CD8-positive, alpha-beta memory T cell (primary cell): Measurements from ENCODE around the gene TBCE. TPM values are rescaled to one million over a fixed set of nuclear protein-coding genes. Genes with fewer than 3 reads are reported as not detected.
"Not testable (repeated sequence)": the region's sequence is repeated elsewhere in the genome, so short reads cannot be mapped to it uniquely, and the experiment has no call there.

Source experiments
- CTCF ChIA-PET: fragments of 350-600 bp; sonication (Branson Sonifier 250); formaldehyde crosslinking; loops from one replicate; lab custom pipeline; 2021; ENCODE audit warnings: antibody characterized with exemption; lab: Charles Lee
- POLR2A ChIA-PET: fragments of 350-600 bp; sonication (Branson Sonifier 250); formaldehyde crosslinking; loops from one replicate; lab custom pipeline; 2021; ENCODE audit warnings: antibody characterized with exemption; lab: Charles Lee
- DNase-seq, 5 donors: peaks; one replicate each; pipeline versions ENCODE4 v3.0.0 to v3.0.0-alpha.2; 2020 to 2022; ENCODE audit warnings: mixed read lengths in 1 of 5
- H3K27ac ChIP-seq: one replicate; pipeline ENCODE4 v1.7.0; 2013; ENCODE audit warnings: low read depth, mild to moderate bottlenecking, low read length, moderate library complexity
- H3K27me3 ChIP-seq: 2 replicates; pipeline ENCODE4 v1.7.0; 2013; ENCODE audit warnings: low read length, mild to moderate bottlenecking; ENCODE audit not compliant: insufficient read depth, poor library complexity, severe bottlenecking
- H3K36me3 ChIP-seq: 2 replicates; pipeline ENCODE4 v1.7.0; 2013; ENCODE audit warnings: mild to moderate bottlenecking, low read length, moderate library complexity; ENCODE audit not compliant: insufficient read depth
- H3K4me1 ChIP-seq: 2 replicates; pipeline ENCODE4 v1.7.0; 2013; ENCODE audit warnings: mild to moderate bottlenecking, low read length, moderate library complexity; ENCODE audit not compliant: insufficient read depth
- H3K4me3 ChIP-seq: 2 replicates; pipeline ENCODE4 v1.7.0; 2013; ENCODE audit warnings: mild to moderate bottlenecking, low read length
- H3K9me3 ChIP-seq: 2 replicates; pipeline ENCODE4 v1.7.0; 2013; ENCODE audit warnings: mild to moderate bottlenecking, low read length
- H3K27ac Mint-ChIP-seq, 8 donors: one replicate each; pipeline ENCODE4 v1.8.0; 2020 to 2021; ENCODE audit warnings: mixed read lengths in 8 of 8, mild to moderate bottlenecking in 6 of 8, inconsistent platforms in 3 of 8, moderate library complexity in 3 of 8
- H3K27me3 Mint-ChIP-seq, 2 donors: one replicate each; pipeline ENCODE4 v1.8.0; 2020 to 2021; ENCODE audit warnings: mixed read lengths in 2 of 2, mild to moderate bottlenecking in 1 of 2, moderate library complexity in 1 of 2
- H3K36me3 Mint-ChIP-seq, 3 donors: one replicate each; pipeline ENCODE4 v1.8.0; 2020 to 2021; ENCODE audit warnings: mixed read lengths in 3 of 3, inconsistent platforms in 1 of 3, mild to moderate bottlenecking in 1 of 3
- H3K4me1 Mint-ChIP-seq, 3 donors: one replicate each; pipeline ENCODE4 v1.8.0; 2020 to 2021; ENCODE audit warnings: mixed read lengths in 3 of 3, inconsistent platforms in 1 of 3, mild to moderate bottlenecking in 1 of 3
- H3K4me3 Mint-ChIP-seq, 7 donors: one replicate each; pipeline ENCODE4 v1.8.0; 2020 to 2021; ENCODE audit warnings: mixed read lengths in 7 of 7, mild to moderate bottlenecking in 6 of 7, moderate library complexity in 4 of 7, inconsistent platforms in 2 of 7
- H3K9me3 Mint-ChIP-seq, 5 donors: one replicate each; pipeline ENCODE4 v1.8.0; 2020 to 2022; ENCODE audit warnings: mixed read lengths in 5 of 5, mild to moderate bottlenecking in 3 of 5, moderate library complexity in 2 of 5, inconsistent platforms in 1 of 5
- polyA plus RNA-seq: library from polyadenylated mRNA; unstranded; fragments of 300-500 nt; fragmentation: Illumina TruSeq; gene quantifications from one replicate; pipeline ENCODE4 v1.2.3, GENCODE V29; 2021
- total RNA-seq, 2 experiments: library from RNA; stranded (reverse); gene quantifications; one replicate each; pipeline ENCODE4 v1.2.3, GENCODE V29; 2021

TBCE gene
- total and polyA plus RNA-seq, 3 experiments from 2014 or later: 15.5 to 25.7 (median 19.4) TPM

DNA sequence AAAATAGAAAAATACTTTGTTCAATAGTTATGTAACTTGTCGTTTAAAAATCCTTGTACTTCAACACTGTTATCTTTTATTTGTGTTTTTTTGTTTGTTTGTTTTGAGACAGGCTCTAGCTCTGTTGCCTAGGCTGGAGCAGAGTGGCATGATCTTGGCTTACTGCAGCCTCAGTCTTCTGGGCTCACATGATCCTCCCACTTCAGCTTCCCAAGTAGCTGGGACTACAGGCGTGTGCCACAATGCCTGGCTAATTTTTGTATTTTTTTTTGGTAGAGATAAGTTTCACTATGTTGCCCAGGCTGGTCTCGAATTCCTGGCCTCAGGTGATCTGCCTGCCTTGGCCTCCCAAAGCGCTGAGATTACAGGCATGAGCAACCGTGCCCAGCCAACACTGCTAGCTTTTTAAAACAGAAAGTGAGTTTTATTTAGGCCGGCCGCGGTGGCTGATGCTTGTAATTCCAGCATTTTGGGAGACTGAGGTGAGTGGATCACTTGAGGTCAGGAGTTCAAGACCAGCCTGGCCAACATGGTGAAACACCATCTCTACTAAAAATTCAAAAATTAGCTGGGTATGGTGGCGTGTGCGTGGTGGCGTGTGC lies 11.0 kb downstream of the TBCE start:
- H3K27me3 Mint-ChIP-seq, H3K4me3 Mint-ChIP-seq, DNase-seq, POLR2A ChIA-PET, H3K27me3 ChIP-seq, H3K4me1 ChIP-seq, H3K4me3 ChIP-seq, H3K9me3 Mint-ChIP-seq, H3K27ac ChIP-seq, H3K36me3 ChIP-seq, H3K9me3 ChIP-seq: not testable (repeated sequence)
- peak overlapping the region in 2 of 8 donors; percentile 17 to 65 for H3K27ac Mint-ChIP-seq
- peaks cover 11 to 42% (median 16%) of the 10 kb centered on the region in 3 donors for H3K36me3 Mint-ChIP-seq
- peaks cover 9 to 22% (median 11%) of the 10 kb centered on the region in 3 donors for H3K4me1 Mint-ChIP-seq
- CTCF ChIA-PET: interaction anchor here (1.3 kb wide), 1 partner anchor 11 kb away, joined by 4 read pairs; the partner anchor contains the start of gene TBCE

DNA sequence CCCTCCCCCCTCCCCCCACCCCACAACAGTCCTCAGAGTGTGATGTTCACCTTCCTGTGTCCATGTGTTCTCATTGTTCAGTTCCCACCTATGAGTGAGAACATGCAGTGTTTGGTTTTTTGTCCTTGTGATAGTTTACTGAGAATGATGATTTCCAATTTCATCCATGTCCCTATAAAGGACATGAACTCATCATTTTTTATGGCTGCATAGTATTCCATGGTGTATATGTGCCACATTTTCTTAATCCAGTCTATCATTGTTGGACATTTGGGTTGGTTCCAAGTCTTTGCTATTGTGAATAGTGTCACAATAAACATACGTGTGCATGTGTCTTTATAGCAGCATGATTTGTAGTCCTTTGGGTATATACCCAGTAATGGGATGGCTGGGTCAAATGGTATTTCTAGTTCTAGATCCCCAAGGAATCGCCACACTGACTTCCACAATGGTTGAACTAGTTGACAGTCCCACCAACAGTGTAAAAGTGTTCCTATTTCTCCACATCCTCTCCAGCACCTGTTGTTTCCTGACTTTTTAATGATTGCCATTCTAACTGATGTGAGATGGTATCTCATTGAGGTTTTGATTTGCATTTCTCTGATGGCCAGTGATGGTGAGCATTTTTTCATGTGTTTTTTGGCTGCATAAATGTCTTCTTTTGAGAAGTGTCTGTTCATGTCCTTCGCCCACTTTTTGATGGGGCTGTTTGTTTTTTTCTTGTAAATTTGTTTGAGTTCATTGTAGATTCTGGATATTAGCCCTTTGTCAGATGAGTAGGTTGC lies 14.9 kb downstream of the TBCE start:
- H3K36me3 ChIP-seq, H3K4me1 Mint-ChIP-seq, H3K27ac Mint-ChIP-seq, H3K27me3 Mint-ChIP-seq, H3K4me3 Mint-ChIP-seq, H3K4me1 ChIP-seq, H3K27ac ChIP-seq, H3K4me3 ChIP-seq, H3K27me3 ChIP-seq, DNase-seq, POLR2A ChIA-PET, H3K9me3 Mint-ChIP-seq, H3K9me3 ChIP-seq, CTCF ChIA-PET: not testable (repeated sequence)
- H3K36me3 Mint-ChIP-seq: peaks cover 11 to 37% (median 11%) of the 10 kb centered on the region in 3 donors

DNA sequence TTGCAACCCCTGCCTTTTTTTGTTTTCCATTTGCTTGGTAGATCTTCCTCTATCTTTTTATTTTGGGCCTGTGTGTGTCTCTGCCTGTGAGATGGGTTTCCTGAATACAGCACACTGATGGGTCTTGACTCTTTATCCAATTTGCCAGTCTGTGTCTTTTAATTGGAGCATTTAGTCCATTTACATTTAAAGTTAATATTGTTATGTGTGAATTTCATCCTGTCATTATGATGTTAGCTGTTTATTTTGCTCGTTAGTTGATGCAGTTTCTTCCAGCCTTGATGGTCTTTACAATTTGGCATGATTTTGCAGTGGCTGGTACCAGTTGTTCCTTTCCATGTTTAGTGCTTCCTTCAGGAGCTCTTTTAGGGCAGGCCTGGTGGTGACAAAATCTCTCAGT lies 18.4 kb downstream of the TBCE start:
- H3K9me3 Mint-ChIP-seq: peaks cover 3 to 11% (median 7%) of the 10 kb centered on the region in 5 donors
- CTCF ChIA-PET, H3K4me1 ChIP-seq, DNase-seq, H3K27ac ChIP-seq, H3K36me3 ChIP-seq, H3K27me3 ChIP-seq, POLR2A ChIA-PET, H3K27ac Mint-ChIP-seq, H3K9me3 ChIP-seq, H3K4me3 Mint-ChIP-seq, H3K27me3 Mint-ChIP-seq, H3K4me1 Mint-ChIP-seq, H3K4me3 ChIP-seq: not testable (repeated sequence)
- peaks cover 10 to 25% (median 16%) of the 10 kb centered on the region in 3 donors for H3K36me3 Mint-ChIP-seq

DNA sequence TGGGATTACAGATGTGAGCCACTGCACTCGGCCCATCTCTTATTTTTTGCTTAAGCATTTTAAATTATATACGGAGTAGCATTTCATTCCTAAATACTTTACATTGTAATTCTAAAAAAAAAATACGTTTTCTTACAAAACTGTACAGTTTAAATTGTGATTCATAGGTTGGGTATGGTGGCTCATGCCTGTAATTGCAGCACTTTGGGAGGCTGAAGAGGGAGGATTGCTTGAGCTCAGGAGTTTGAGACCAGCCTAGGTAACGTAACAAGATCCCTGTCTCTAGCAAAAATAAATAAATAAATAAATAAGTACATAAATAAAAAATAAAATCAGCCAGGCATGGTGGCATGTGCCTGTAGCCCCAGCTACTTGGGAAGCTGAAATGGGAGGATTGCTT lies 24.6 kb downstream of the TBCE start:
- Mint-ChIP-seq H3K9me3 (peaks cover 3 to 5% (median 4%) of the 10 kb centered on the region in 5 donors), H3K27ac (peak overlapping the region in 1 of 8 donors; percentile 26), H3K4me3 (no peak overlapping the region), H3K36me3 (peaks cover 6 to 9% (median 6%) of the 10 kb centered on the region in 3 donors), H3K4me1 (peaks cover 4 to 17% (median 15%) of the 10 kb centered on the region in 3 donors), H3K27me3 (no peaks in the 10 kb centered on the region)
- Histone ChIP-seq H3K9me3 (no peaks in the 10 kb centered on the region), H3K36me3 (no peaks in the 10 kb centered on the region), H3K27me3 (no peaks in the 10 kb centered on the region), H3K27ac (no peak overlapping the region), H3K4me1 (no peaks in the 10 kb centered on the region), H3K4me3 (no peak overlapping the region)
- ChIA-PET CTCF (interaction anchor here (1.4 to 1.5 kb wide), 2 partner anchors 24 to 117 kb away, joined by 3 read pairs; no protein-coding TSS in a partner anchor), POLR2A (no interaction called here)
- DNase-seq: no peak

DNA sequence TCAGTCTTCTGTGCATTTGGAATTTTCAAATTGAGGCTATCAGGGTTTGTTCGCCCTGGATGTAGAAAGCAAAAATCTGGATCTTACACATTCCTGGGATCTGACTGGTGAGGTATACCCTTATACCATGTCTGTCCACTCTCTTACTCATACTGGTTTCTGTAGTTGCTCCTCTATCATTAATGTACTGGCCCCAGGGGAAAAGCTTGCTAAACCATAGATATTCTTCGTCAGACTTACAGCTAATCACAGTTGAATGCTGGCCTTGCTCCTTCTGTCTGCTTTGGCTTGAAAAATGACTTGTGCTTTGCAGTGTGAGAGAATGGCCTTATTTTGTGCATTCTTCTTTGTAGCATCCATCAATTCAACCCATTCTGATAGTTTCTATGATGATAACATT lies 30.5 kb downstream of the TBCE start:
- ChIA-PET POLR2A (interaction anchor here (0.6 kb wide), 2 partner anchors 121 to 295 kb away, joined by 3 to 6 read pairs; no protein-coding TSS in a partner anchor), CTCF (no interaction called here)
- peaks cover 0 to 10% (median 4%) of the 10 kb centered on the region in 3 donors for H3K36me3 Mint-ChIP-seq
- Histone ChIP-seq H3K4me3 (no peak overlapping the region), H3K4me1 (no peaks in the 10 kb centered on the region), H3K9me3 (no peaks in the 10 kb centered on the region), H3K27me3 (no peaks in the 10 kb centered on the region), H3K27ac (no peak overlapping the region), H3K36me3 (no peaks in the 10 kb centered on the region)
- peaks cover 7 to 22% (median 16%) of the 10 kb centered on the region in 3 donors for H3K4me1 Mint-ChIP-seq
- DNase-seq: no peak
- no peak overlapping the region for H3K27ac Mint-ChIP-seq
- H3K4me3 Mint-ChIP-seq: no peak overlapping the region
- H3K9me3 Mint-ChIP-seq: no peaks in the 10 kb centered on the region
- H3K27me3 Mint-ChIP-seq: no peaks in the 10 kb centered on the region

DNA sequence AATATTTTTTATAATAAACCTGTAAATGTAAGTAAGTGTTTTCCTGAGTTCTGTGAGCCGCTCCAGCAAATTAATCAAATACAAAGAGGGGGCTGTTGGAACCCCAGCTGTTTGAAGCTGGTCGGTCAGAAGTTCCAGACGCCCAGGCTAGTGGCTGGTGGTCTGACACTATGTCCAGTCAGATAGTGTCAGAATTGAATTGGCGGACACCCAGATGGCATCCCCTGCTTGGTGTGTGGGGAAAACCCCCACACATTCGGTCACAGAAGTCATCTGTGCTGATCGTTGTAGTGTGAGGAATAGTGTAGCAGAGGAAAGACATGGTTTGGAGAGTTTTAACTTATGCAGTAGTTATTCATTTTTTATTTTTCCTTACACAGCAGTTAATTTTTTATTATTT lies 32.4 kb downstream of the TBCE start:
- H3K36me3 ChIP-seq: no peaks in the 10 kb centered on the region
- H3K27me3 Mint-ChIP-seq: no peaks in the 10 kb centered on the region
- no peak overlapping the region for H3K27ac ChIP-seq
- H3K27me3 ChIP-seq: no peaks in the 10 kb centered on the region
- peak overlapping the region in 1 of 8 donors; percentile 40 for H3K27ac Mint-ChIP-seq
- H3K9me3 Mint-ChIP-seq: no peaks in the 10 kb centered on the region
- no peak for DNase-seq
- CTCF ChIA-PET: no interaction called here
- H3K4me1 ChIP-seq: no peaks in the 10 kb centered on the region
- H3K36me3 Mint-ChIP-seq: peaks cover 0 to 21% (median 6%) of the 10 kb centered on the region in 3 donors
- H3K4me1 Mint-ChIP-seq: peaks cover 7 to 22% (median 16%) of the 10 kb centered on the region in 3 donors
- POLR2A ChIA-PET: no interaction called here
- no peaks in the 10 kb centered on the region for H3K9me3 ChIP-seq
- no peak overlapping the region for H3K4me3 Mint-ChIP-seq
- H3K4me3 ChIP-seq: no peak overlapping the region

DNA sequence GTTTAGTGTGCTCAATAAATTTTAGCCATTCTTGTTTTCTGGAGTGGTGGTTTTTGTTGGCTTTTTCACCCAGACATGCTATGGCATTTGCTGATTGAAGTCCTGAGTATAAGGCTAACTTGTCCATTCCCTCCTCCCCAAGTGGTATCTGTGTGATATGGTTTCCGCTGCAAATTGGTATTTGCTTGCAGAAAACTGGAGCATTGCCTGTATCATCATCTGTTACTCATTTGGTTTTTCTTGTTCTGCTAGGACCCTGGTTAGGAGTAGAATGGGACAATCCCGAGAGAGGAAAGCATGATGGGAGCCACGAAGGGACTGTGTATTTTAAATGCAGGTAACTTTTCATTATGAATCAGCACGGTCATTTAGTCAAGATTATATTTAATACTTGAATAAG lies 34.0 kb downstream of the TBCE start:
- H3K4me3 ChIP-seq: no peak overlapping the region
- no peak for DNase-seq
- no peaks in the 10 kb centered on the region for H3K27me3 Mint-ChIP-seq
- ChIA-PET POLR2A (no interaction called here), CTCF (no interaction called here)
- H3K36me3 ChIP-seq: no peaks in the 10 kb centered on the region
- H3K27ac Mint-ChIP-seq: no peak overlapping the region
- no peaks in the 10 kb centered on the region for H3K9me3 Mint-ChIP-seq
- H3K4me3 Mint-ChIP-seq: no peak overlapping the region
- no peaks in the 10 kb centered on the region for H3K4me1 ChIP-seq
- H3K27ac ChIP-seq: no peak overlapping the region
- H3K9me3 ChIP-seq: no peaks in the 10 kb centered on the region
- no peaks in the 10 kb centered on the region for H3K27me3 ChIP-seq
- peaks cover 0 to 20% (median 6%) of the 10 kb centered on the region in 3 donors for H3K36me3 Mint-ChIP-seq
- H3K4me1 Mint-ChIP-seq: peaks cover 5 to 17% (median 10%) of the 10 kb centered on the region in 3 donors
